Neutrophil (primary cell): Measurements from ENCODE around the gene XG.

Source experiments
- H3K27ac ChIP-seq: fragments of 200-600 bp; sonication (generic); 2 replicates; pipeline ENCODE4 v1.5.1; 2016; ENCODE audit warnings: mild to moderate bottlenecking, moderate library complexity
- H3K27me3 ChIP-seq: fragments of 200-600 bp; sonication (generic); 2 replicates; pipeline ENCODE4 v1.6.0; 2016; ENCODE audit warnings: mild to moderate bottlenecking
- H3K36me3 ChIP-seq: fragments of 200-600 bp; sonication (generic); 2 replicates; pipeline ENCODE4 v1.5.1; 2017
- H3K4me1 ChIP-seq, 2 experiments: fragments of 200-600 bp in 1 of 2; sonication (generic) in 1 of 2; 1 replicate in 1 of 2; 2 replicates in 1 of 2; pipeline versions ENCODE4 v1.5.1 to v1.6.1; 2013 to 2016; ENCODE audit warnings: low read depth in 1 of 2, low read length in 1 of 2, mild to moderate bottlenecking in 1 of 2, moderate library complexity in 1 of 2; ENCODE audit not compliant: control insufficient read depth in 1 of 2, insufficient read depth in 1 of 2
- H3K4me3 ChIP-seq, 2 experiments: fragments of 200-600 bp in 1 of 2; sonication (generic) in 1 of 2; 1 replicate in 1 of 2; 2 replicates in 1 of 2; pipeline ENCODE4 v1.5.1; 2013 to 2016; ENCODE audit warnings: low read depth in 1 of 2, low read length in 1 of 2, mild to moderate bottlenecking in 1 of 2, moderate library complexity in 1 of 2
- H3K9me3 ChIP-seq: fragments of 200-600 bp; sonication (generic); 2 replicates; pipeline ENCODE4 v1.5.1; 2016
- CTCF ChIP-seq: fragments of 200-600 bp; sonication (generic); IDR thresholded peaks from 2 replicates; pipeline ENCODE4 v1.5.1; 2016; ENCODE audit warnings: antibody characterized with exemption

The XG gene

GRCh38 chrX:2819345-2820135 lies 67.7 kb downstream of the XG start:
- no peak for TF ChIP-seq CTCF
- no peak overlapping the region for H3K4me3 ChIP-seq
- H3K4me1 ChIP-seq, result no peaks in the 10 kb centered on the region
- H3K9me3 ChIP-seq, result no peaks in the 10 kb centered on the region
- no peaks in the 10 kb centered on the region for H3K36me3 ChIP-seq
- no peaks in the 10 kb centered on the region for H3K27me3 ChIP-seq
- H3K27ac ChIP-seq, result no peak overlapping the region

- no peaks in the 10 kb centered on the region for H3K36me3 ChIP-seq
- no peaks in the 10 kb centered on the region for H3K4me1 ChIP-seq
- H3K4me3 ChIP-seq, result no peak overlapping the region
- no peak for TF ChIP-seq CTCF
- H3K9me3 ChIP-seq, result no peaks in the 10 kb centered on the region
- no peak overlapping the region for H3K27ac ChIP-seq
- no peaks in the 10 kb centered on the region for H3K27me3 ChIP-seq
These were observed 68.4 kb downstream of the XG start for GRCh38 chrX:2820136-2820771.

- H3K9me3 ChIP-seq, result no peaks in the 10 kb centered on the region
- H3K4me3 ChIP-seq, result no peak overlapping the region
- no peak for TF ChIP-seq CTCF
- no peaks in the 10 kb centered on the region for H3K36me3 ChIP-seq
- H3K27me3 ChIP-seq, result peaks cover 27% of the 10 kb centered on the region
- H3K27ac ChIP-seq, result no peak overlapping the region
- H3K4me1 ChIP-seq, result no peaks in the 10 kb centered on the region
These were observed 72.1 kb downstream of the XG start for GRCh38 chrX:2823795-2824386.

- no peaks in the 10 kb centered on the region for H3K9me3 ChIP-seq
- H3K27ac ChIP-seq, result no peak overlapping the region
- H3K27me3 ChIP-seq, result peaks cover 37% of the 10 kb centered on the region
- no peak for TF ChIP-seq CTCF
- H3K4me1 ChIP-seq, result no peaks in the 10 kb centered on the region
- no peak overlapping the region for H3K4me3 ChIP-seq
- H3K36me3 ChIP-seq, result no peaks in the 10 kb centered on the region
These were observed 73.0 kb downstream of the XG start for GRCh38 chrX:2824886-2825285.

- H3K9me3 ChIP-seq, result no peaks in the 10 kb centered on the region
- TF ChIP-seq CTCF, result no peak
- H3K27me3 ChIP-seq, result peaks cover 56% of the 10 kb centered on the region
- no peak within 1 kb of the TSS for H3K4me3 ChIP-seq
- no peaks in the 10 kb centered on the region for H3K36me3 ChIP-seq
- H3K27ac ChIP-seq, result no peak within 1 kb of the TSS
- no peaks in the 10 kb centered on the region for H3K4me1 ChIP-seq
These were observed 76.6 kb downstream of the XG start, which contains the start of gene GYG2 for GRCh38 chrX:2828344-2828958. GYG2 (plus strand) TSS chrX:2828930; CDS start chrX:2830189, 1,259 bp downstream.
